ENCODE results near the gene GPA33.
A peak's percentile ranks its signal among the peaks of the same experiment; 100 is the strongest.

Gene GPA33

GRCh38 chr1:167066333-167067122 is 23.6 kb downstream of the GPA33 start:
- peak overlapping the region; percentile 18 for H3K4me3 ChIP-seq (ENCODE audit: low read depth, low read length)
- no peak overlapping the region for H3K27ac ChIP-seq (ENCODE audit: extremely low read depth, low read depth, low read length)
- no peaks in the 10 kb centered on the region for H3K4me1 ChIP-seq (ENCODE audit: control insufficient read depth, insufficient read depth, low read length)
- H3K9me3 ChIP-seq (ENCODE audit: control insufficient read depth, insufficient read depth, low read depth, low read length): no peaks in the 10 kb centered on the region
- CTCF ChIA-PET: interaction anchor here (0.5 to 2.0 kb wide), 41 partner anchors 9 to 1419 kb away, joined by 3 to 22 read pairs (median 3); partner anchors contain the start of gene POU2F1
- no peaks in the 10 kb centered on the region for H3K36me3 ChIP-seq (ENCODE audit: control insufficient read depth in 2 of 2, insufficient read depth in 1 of 2, low read length in 2 of 2)
- POLR2A ChIA-PET: interaction anchor here (1.3 kb wide), 1 partner anchor 154 kb away, joined by 7 read pairs; the partner anchor contains the start of gene POU2F1
- TF ChIP-seq ZNF404 (tag by site-specific recombination; IDR thresholded peaks at IDR 0.05) (no peak), ZNF473 (tag by site-specific recombination; IDR thresholded peaks at IDR 0.05) (no peak), ZBTB1 (tag by site-specific recombination; IDR thresholded peaks at IDR 0.05) (no peak), ZNF555 (tag by site-specific recombination; conservative IDR thresholded peaks at IDR 0.05) (no peak), ZNF341 (tag by site-specific recombination; IDR thresholded peaks at IDR 0.05; ENCODE audit: low read depth) (0 out of 2 replicates have a peak, but pooled peaks have one; percentile 9), ZNF292 (tag by site-specific recombination; IDR thresholded peaks at IDR 0.05; ENCODE audit: borderline replicate concordance, low read depth) (no peak), ZNF792 (tag by site-specific recombination; IDR thresholded peaks at IDR 0.05) (no peak), EGR2 (tag by site-specific recombination; IDR thresholded peaks at IDR 0.05; ENCODE audit: low read depth) (no peak), ZNF549 (tag by site-specific recombination; IDR thresholded peaks at IDR 0.05) (no peak), AEBP2 (tag by site-specific recombination; IDR thresholded peaks at IDR 0.05; ENCODE audit: borderline replicate concordance) (no peak), ZBTB11 (tag by site-specific recombination; conservative IDR thresholded peaks at IDR 0.05; ENCODE audit: low read depth) (no peak), ZNF585B (tag by site-specific recombination; IDR thresholded peaks at IDR 0.05) (no peak), CTCF (tag by site-specific recombination; IDR thresholded peaks at IDR 0.05) (peak; percentile 85), ZNF548 (tag by site-specific recombination; IDR thresholded peaks at IDR 0.05) (no peak), ZNF140 (tag by site-specific recombination; IDR thresholded peaks at IDR 0.05) (no peak), FEZF1 (tag by site-specific recombination; IDR thresholded peaks at IDR 0.05) (no peak), ZSCAN4 (tag by site-specific recombination; IDR thresholded peaks at IDR 0.05) (no peak), OSR2 (tag by site-specific recombination; IDR thresholded peaks at IDR 0.05) (no peak), ZNF580 (tag by site-specific recombination; IDR thresholded peaks at IDR 0.05) (no peak), ZNF660 (tag by site-specific recombination; IDR thresholded peaks at IDR 0.05) (peak; percentile 52; the same call in 1 of the 2 replicates), ZNF692 (tag by site-specific recombination; IDR thresholded peaks at IDR 0.05) (peak; percentile 49), ZEB2 (tag by site-specific recombination; IDR thresholded peaks at IDR 0.05) (peak; percentile 80), ZNF501 (tag by site-specific recombination; IDR thresholded peaks at IDR 0.05) (peak; percentile 66), PATZ1 (tag by site-specific recombination; IDR thresholded peaks at IDR 0.05) (peak; percentile 34; the same call in 1 of the 2 replicates), SALL2 (tag by site-specific recombination; IDR thresholded peaks at IDR 0.05; ENCODE audit: borderline replicate concordance) (no peak)
